ENCODE measurements around the gene KCNH1.
"Not testable (repeated sequence)": the region's sequence is repeated elsewhere in the genome, so short reads cannot be mapped to it uniquely, and the experiment has no call there.

KCNH1 gene

DNA sequence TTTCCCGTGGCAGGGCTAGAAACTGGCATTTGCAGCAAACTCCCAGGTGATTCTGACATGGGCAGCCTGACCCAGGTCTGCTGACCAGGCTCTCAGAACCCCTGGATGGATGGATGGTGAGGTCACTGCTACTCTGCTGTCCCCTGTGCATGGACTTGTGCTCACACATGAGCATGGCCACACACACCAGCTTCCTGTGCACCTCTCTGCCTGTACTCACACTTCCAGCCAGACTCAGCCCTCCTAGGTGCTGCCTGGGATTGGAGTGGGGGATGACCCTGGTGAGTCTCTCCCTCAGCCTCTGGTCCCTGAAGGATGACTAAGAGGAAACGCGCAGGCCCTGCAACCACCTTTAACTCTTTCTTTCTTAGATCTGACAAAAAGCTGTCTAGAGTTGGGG lies 444.1 kb downstream of the KCNH1 start:
- DNase-seq = no peak

DNA sequence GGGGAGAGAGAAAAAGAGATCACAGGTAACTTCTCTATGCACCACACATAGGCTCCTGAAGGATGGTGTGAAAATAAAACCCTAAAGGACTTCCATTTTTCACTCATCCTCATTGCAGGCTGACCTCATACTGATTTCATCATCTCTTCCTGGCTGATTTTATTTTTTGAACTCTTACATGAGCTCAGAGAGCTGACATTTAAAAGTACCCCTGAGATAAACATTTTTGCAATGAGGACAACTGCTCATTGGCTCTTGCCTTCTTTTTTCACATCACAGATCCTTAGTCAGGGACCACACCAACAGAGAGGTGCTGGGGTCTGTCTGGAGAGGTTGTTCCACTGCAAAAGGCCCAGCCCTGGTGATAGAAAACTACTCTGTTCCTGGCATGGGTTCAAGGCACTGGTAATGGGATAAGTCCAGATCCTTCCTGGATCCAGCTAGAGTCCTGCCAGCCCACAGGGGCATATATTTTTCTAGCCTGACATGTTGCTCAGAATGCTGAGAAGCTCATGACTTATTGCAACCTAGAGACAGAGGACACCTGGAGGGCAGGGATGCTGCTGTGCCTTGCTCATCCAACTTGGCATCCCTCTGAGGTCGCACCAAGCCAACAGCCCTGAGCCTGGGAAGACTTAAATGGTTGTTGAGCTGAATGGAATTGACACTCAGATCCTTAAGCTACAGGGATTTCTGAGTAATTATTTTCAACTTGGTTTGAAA lies 445.3 kb downstream of the KCNH1 start:
- no peak for DNase-seq

DNA sequence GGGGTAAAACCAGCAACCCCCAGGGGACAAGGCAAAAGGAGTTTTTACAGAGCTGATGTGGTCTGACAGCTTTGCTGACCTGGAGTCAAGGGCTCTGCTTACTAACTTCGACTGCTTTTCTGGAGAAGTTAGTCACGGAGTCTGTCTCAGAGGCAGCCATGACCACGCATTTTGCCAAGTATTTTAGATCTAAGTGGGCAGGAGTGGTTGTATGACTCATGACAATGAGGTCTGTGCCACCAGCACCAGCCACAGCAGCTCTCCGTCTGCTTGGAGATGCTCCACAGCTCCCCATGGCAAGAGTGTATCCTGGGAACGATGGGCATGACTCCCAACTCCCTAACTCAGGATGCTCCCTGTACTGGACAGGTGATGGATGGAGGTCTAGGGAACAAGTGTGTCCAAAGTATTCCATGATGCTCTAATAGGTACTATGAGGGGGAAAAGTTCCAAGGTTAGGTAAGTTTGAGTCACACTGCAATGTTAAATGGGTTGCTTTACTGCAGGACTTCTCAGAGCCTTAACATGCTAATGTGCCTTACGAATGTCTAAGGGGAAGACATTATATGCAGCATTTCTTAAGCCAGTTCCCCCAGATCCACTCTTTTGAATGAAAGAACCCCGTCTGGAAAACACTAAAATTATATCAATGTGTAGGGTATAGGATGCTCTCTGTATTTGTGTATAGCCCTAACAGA lies 446.2 kb downstream of the KCNH1 start:
- DNase-seq = peak in 10 of 56 donors; percentile 3 to 31 (median 14)

DNA sequence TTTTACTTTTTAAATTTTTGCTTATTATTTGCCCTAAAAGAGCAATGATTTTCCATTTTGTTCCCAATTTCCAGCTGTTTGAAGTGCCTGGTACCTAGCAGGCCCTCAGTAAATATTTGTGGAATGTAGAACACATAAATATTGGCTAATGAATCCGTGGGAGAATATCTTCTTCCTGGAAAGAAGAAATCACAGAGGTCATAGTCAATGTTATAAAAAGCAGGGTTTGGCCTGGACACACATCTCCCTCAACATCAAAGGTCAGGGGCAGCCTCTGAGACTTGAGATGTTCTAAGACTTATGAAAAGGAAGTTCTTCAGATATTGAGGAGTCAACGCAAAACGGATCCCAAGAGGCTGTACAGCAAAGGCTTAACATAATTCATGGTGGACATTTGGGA lies 447.1 kb downstream of the KCNH1 start:
- DNase-seq = no peak

DNA sequence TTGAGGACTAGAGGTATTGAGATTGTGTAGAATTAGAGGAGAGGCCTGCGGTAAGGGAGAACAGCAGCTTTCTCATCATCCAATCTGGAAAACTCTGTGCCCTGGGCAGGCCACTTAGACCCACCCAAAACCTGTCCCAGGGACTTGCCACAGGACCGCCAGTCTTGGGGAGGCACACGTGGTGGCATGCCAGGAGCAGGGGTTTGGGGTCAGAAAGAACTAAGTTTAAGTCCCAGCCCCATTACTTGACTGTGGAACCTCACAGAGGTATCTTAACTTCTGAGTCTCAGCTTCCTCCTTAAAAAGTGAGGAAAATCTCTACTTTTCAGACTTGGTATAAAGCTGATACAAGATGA lies 448.7 kb downstream of the KCNH1 start:
- no peak for DNase-seq

DNA sequence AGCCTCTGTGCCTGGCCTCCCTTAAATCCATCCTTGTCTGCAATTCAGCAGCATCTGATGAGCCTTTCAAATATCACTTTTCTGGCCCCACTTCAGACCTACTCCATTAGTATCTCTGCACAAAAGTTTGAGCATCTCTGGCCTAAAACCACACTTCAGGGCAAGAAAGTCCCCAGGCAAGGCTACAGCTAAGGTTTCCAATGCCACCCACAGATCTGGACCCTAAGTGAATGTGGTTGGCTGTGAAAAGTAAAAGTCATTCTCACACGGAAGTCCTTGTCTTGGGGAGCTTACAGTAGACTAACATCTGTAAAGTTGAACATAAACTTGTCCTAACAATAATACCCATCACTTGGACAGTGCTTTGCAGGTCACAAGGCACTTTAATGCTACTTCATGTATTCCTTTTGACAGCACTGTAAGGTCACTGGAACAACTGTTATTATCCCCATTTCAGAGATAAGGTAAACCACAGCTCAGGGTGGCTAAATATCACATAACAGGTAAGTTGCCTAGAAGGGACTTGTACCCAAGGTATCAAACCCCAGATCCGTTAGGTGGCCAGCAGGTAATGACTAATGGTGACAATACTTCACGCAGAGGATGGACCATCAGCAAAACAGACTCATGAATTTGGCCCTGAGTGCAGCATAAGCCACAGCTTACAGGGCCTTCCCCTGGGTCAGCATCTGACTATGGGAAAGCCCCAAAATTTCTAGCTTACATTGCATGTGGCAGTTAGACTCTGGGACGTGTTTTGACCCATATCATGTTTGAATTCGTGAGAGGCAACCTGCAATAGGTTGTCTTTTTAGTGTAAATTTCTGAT lies 449.3 kb downstream of the KCNH1 start:
- DNase-seq = no peak

DNA sequence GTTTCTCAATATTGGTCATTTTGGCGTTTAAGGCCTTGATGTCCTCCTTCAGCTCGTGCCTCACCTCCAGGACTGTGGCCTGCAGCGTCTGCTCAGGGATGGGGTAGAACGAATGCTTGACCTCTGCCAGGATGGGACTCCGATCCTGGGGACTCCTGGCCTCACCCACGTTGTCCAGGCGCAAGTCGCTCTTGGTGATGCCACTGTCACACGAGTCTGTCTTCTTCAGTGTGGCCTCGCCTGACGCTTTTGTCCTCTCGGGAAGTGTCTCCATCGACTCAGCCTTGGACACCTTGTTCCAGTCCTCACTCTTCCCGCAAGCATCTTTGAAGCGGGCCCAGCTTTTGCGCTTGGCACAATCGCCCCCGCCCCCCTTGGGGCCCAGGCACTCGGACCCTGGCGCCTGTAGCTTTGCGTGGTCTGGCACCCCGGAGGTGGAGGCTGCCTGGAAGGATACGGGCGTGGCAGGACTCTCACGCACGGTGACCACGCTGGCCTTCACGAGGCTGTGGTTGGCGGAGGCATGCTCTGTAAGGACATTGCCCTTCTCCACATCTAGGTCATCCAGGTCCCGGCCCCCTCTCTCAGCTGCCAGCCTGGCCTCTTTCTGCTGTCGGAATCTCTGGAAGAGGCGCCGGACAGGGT lies 450.4 kb downstream of the KCNH1 start:
- no peak for DNase-seq

DNA sequence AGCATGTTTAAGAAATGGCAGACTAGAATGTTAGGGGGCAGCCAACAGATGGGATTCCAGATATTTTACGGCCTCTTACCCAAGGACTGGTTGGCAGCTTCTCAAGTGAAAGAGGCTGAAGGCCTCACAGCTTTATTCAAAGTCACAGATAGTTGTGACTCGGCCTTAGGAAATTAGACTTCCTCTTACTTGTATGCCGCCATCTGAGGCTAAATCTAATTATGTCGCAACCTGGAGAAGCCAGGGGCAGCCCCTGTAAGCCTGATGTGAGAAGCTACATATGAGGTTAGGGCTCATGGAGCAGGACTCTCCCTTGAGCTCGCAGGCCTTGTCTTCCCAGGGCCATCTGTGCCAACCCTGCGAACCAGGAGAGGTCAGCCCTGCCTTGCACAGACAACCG lies 452.8 kb downstream of the KCNH1 start:
- DNase-seq = no peak

DNA sequence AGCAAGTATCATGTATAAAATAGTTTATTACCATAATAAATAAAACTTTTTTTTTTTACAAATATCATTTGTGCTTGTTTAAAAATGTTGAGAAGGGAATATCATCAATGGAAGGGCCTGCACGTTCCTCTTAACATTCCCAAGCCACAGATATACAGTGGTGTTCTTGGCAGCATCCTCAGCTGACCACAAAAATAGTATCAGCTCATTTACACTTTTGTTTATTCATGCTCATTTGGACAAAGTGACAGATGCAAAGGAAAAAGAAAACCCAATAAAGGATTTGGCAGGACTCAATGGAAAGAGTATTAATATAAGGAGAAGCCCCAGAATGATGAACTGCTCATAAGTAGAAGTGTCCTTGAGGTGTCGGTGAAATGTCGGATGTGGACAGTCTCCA lies 455.6 kb downstream of the KCNH1 start:
- DNase-seq = no peak

DNA sequence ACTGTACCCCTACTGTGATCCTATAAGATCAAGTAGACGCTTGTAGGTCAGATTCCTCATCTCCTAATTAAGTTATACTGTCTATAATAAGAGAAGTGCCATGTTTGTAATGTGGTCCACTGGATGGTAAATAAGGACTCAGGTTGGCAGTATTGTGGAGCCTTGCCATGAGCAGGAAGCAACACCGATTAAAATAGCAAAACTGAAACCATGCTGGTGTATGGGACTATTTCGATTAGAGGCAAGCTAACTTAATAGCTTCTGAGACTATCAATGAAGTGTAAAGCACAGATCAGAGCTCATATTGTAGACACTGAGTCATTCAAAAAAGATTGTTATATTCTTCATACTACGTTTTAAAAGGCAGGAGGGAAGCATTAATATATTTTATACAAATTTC lies 456.4 kb downstream of the KCNH1 start:
- no peak for DNase-seq

DNA sequence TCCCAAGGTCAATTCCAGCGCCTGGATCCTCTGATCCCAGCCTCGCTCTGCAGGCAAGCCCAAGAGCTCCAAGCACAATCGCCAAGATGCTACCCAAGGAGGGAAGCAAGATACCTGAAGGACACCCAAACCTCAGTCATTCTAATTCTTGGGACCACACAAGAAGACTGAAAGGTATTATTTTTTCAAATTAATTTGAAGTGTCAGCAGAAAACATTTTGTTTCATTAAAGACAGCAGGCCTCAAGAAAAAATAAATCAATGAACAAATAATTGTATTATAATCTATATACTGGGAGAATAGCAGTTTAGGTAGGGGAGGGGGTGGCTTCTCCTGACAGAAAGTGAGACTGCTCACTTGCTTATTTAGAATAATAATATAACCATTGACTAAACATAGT lies 457.4 kb downstream of the KCNH1 start:
- DNase-seq = no peak

DNA sequence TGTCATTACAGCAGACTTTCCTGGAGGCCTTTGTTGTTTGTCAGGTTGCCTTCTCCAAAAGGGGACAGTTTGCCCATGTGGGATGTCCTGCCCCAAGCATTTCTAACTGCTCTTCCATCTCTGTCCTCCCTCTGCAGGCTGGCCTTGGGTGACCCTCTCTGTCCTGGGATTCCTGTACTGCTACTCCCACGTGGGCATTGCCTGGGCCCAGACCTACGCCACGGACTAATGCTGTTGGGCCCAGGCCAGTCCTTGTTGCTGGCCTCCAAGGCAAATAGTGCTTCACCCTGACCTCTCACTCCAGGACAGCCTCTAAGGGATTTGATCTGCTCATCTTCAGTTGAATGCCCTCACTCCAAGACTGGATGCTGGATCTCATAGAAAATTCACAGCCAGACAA lies 459.8 kb downstream of the KCNH1 start:
- no peak for DNase-seq

DNA sequence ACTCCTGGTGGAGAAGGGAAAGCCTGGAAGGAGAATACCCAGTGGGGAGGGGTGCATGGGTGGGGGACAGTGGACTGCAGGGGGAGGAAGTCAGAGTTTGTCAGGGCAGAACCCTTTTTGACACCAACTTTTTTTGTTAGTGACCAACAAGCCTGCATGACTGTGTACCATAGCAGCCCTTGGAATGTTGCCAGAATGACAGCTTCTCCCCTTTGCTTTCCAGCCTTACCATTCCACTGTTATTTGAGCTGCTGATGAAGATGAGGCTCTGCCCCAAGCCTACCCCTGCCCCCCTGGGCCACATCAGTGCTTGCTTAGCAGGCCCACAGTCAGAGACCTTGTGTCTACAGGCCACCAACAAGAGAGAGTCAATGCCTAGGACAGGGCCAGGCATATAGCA lies 464.0 kb downstream of the KCNH1 start:
- DNase-seq = no peak

DNA sequence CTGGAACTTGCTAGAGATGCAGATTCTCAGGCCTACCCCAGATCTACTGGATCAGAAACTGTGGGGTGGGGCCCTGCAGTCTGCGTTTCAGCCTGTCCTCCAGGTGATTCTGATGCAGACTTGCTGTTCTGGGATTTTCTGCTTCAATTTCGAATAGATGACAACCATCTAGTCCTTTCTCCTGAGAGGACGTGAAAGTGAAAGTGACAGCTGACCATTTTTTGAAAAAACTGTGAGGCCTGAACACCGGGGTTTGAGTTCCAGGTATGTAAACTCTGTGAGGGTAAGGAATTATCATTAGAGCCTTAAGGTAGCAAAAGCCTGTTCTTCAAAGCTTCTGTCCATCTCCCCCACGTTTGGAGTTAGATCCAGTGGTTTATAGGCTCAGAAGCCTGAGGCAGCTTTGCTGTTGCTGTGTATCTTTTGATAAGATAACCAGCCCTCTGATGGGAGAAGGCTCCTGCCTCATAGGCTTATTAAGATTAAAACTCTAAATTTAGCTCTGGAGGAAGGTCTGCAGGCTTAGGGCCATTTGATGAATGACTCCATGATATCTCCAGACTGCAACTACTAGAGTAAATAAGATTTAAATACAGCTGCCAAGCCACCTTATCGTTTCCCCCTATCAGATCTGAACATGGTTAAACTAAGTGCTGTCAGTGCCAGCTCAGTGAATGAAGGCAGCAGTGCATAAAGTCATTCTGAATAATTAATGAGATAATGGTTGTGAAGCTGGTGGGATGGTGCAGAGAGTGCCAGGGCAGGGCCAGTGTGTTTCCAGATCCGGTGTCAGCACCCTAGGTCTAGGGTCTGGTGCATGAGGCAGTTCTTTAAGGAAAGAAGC lies 470.0 kb downstream of the KCNH1 start:
- DNase-seq = no peak

DNA sequence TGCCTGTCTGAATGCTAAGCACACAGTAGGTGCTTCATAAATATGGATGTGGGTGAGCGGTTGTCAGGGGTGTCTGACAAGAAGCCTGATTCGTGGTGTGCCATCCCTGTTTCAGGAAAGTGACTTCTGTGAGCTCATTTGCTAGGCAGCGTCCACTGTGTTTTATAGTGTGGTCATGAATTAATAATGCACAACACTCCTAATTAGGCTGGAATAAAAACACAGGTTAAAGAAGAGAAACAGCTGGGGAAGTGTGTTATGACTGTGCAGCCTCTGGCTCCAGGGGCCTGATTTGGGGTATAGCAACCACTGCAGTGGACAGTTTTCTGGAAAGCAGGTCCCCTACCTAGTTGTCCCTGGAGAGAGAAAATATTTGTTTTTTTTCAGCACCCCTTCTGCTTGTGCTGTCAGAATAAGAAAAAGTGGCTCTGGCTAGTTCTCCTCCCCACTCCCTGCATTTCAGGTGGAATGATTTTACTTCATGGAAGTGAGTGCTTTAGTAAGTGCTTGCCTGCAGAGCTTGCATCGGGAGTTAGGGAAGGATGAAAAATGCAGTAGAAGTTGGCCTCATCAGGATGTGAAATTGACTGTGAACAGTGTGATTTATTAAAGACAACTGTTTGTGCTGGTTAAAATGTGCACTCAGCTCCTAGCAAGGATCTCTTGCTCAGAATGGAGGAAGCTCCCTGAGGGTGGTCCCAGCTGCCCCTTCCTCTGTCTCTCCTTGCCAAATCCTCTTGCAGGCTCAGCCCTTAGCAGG lies 471.5 kb downstream of the KCNH1 start:
- no peak for DNase-seq

DNA sequence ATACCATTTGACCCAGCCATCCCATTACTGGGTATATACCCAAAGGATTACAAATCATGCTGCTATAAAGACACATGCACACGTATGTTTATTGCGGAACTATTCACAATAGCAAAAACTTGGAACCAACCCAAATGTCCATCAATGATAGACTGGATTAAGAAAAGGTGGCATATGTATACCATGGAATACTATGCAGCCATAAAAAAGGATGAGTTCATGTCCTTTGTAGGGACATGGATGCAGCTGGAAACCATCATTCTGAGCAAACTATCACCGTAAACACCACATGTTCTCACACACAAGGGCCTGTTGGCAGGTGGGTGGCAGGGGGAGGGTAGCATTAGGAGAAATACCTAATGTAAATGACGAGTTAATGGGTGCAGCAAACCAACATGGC lies 472.4 kb downstream of the KCNH1 start:
- not testable (repeated sequence) for DNase-seq

DNA sequence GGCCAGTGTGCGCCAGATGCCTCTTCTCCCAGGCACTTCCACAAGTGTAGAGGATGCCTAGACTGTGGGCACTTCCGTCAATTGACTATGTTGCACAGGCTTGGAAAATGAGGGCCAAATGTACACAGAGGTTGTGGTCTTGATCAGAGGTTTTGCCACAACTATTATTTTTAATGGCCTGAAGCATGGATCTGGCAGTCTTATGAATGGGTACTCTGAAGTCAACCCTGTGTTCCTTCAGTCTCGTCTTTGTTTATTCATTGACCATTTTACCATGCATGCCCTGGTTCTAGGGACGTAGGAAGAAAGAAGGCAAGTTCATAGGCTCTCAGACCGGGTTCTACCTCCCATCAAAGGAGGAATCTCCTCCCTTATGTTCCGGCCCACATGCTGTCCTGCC lies 476.1 kb downstream of the KCNH1 start:
- DNase-seq = no peak

DNA sequence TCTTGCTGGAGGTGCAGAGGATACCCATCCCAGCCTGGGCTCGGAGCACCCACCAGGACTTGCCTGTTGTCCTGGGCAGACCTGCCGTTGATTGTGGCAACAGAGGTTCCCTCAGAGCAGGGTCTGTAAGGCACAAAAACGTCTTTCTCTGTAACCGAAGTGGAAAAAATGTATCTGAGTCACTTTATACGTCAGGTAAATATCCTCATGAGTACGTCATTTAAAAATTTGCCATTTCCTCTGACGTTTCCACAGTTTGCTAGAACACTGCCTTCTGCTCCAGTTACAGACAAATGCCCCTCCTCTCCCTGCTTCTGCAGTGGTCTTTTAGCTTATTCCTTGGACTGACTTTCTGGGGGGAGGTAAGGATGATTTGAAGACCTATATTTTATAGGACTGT lies 478.4 kb downstream of the KCNH1 start:
- no peak for DNase-seq

DNA sequence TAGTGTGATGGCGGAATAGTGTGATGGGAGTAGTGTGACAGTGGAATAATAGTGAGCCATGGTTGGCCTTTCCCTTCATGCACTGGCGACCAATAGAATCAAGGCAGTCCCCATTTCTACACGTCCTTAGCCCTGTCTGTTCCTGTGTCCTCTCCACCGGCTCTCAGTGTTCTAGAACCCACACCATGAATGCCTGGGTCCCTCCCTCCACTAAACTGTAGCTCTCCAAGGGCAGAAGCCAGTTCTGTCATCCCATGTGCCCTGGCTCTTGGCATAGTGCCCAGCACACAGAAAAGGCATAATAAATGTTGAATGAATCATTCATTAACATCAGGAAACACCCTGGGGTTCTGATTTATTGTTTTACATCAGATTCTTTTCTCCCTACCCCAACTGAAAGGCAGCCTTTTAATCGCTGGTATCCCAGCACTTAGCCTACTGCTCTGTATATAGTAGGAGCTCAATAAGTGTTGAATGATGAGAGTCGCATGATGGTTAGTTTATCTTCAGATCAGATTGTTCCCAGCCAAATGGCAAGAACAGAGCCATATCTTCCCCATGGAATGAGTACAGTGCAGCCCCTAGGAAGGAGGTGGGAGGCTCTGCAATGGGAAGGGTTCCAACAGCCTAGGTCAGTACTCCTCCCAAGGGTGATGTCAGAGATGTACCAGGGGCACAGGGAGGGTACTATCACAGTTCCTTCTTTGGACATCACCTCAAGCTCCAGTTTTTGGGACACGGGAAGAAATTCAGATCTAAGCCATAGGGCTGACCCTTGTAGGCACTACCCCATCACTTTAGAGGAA lies 479.6 kb downstream of the KCNH1 start:
- no peak for DNase-seq

Measured in amygdala (tissue), 56 donors.